ENCODE data around the gene LARGE2.

LARGE2 gene

DNA sequence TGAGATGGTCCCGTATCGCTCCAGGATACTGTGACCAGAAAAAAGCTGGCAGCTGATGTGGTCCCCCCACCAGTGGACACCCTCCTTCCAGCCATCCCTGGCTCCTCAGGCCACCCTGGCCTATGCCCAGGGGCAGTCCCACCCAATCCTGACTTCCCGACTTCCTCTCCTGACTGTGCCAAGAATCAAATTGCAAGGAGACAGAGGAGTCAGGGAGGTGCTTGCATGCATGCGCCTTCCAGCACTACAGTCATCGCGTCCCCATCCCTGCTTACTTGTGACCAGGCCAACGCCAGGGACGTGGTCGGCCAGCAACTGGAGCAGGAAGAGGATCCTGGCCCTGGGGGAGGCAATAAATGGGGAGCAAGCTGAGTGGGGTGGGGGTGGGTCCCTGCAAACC is 11.8 kb upstream of the LARGE2 start:
- H3K27ac ChIP-seq, result no peak overlapping the region
- TF ChIP-seq ZFX (IDR thresholded peaks at IDR 0.05), result no peak
- TF ChIP-seq, protein P1, sequence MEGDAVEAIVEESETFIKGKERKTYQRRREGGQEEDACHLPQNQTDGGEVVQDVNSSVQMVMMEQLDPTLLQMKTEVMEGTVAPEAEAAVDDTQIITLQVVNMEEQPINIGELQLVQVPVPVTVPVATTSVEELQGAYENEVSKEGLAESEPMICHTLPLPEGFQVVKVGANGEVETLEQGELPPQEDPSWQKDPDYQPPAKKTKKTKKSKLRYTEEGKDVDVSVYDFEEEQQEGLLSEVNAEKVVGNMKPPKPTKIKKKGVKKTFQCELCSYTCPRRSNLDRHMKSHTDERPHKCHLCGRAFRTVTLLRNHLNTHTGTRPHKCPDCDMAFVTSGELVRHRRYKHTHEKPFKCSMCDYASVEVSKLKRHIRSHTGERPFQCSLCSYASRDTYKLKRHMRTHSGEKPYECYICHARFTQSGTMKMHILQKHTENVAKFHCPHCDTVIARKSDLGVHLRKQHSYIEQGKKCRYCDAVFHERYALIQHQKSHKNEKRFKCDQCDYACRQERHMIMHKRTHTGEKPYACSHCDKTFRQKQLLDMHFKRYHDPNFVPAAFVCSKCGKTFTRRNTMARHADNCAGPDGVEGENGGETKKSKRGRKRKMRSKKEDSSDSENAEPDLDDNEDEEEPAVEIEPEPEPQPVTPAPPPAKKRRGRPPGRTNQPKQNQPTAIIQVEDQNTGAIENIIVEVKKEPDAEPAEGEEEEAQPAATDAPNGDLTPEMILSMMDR (conservative IDR thresholded peaks at IDR 0.05), result no peak

DNA sequence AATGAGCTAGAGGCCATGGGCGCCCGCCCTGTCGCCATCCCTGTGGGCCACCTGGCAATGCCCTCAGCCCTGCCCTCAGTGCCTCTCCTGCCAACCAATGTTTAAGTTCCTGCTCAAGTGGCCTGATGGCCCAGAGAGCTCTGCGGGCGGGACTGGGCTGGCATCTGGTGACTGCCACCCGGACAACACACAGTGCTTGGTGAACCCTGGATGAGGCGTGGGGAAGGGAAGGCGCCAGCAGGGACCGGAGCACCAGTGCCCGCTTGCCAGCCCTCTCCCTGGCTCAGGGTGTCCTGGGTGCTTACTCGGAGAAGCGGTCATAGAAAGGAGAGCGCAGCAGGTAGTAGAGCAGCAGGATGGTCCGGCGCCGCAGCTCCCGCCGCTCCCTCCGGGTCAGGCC is 8.9 kb upstream of the LARGE2 start:
- no peak for TF ChIP-seq ZFX (IDR thresholded peaks at IDR 0.05)
- TF ChIP-seq, protein P1 (conservative IDR thresholded peaks at IDR 0.05), result no peak
- no peak overlapping the region for H3K27ac ChIP-seq

DNA sequence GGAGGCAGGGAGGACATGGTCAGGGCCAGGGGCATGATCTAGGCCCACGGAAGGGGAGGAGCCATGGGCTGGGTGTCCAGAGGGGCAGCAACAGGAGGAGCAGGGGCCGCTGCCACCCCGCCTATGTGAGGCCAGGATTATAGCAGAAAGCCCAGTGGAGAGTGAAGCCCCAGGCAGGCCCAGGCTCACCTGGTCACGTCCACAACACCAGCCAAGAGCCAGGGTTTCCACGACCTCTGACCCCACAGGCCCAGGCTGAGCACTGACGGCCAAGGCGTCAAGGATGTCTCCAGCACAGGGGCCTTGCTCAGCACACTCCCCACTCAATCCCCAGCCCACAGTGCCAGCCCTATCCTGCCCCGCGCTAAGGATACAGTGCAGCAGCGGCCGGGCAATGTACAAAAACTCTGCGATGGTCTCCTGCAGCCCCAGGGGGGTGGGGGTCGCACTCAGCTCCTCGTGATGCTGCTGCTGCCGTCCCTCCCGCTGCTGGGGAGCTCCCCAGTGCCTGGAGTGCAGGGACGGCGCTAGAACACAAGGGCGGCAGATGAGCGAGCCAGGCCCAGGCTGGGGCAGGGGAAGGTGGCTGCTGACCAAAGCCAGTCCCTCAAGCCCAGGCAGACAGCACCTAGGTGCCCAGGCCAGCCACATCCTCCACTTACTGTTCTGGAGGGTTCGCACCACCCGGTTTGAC is 8.4 kb upstream of the LARGE2 start:
- no peak for TF ChIP-seq ZFX (IDR thresholded peaks at IDR 0.05)
- TF ChIP-seq, protein P1 (conservative IDR thresholded peaks at IDR 0.05), result no peak
- no peak overlapping the region for H3K27ac ChIP-seq

DNA sequence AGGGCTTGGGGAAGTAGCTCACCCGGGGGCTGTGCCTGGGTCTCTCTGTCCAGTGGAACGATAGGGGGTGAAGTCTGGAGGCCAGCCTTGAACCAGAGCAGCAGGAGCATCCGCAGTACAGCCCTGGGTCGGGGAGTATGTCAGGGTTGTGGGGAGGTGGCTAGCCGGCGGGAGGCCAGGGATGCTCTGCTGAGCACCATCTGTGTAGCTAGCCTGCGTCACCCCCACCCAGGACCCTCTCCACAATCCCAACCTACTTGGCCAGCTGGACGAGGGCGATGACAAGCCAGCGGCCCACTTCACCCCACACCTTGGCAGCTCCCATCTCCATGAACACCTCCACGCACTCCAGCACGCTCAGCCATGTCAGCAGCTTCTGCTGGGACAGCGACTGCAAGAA is 7.0 kb upstream of the LARGE2 start:
- TF ChIP-seq ZFX (IDR thresholded peaks at IDR 0.05), result no peak
- TF ChIP-seq, protein P1 (conservative IDR thresholded peaks at IDR 0.05), result no peak
- H3K27ac ChIP-seq, result no peak overlapping the region

DNA sequence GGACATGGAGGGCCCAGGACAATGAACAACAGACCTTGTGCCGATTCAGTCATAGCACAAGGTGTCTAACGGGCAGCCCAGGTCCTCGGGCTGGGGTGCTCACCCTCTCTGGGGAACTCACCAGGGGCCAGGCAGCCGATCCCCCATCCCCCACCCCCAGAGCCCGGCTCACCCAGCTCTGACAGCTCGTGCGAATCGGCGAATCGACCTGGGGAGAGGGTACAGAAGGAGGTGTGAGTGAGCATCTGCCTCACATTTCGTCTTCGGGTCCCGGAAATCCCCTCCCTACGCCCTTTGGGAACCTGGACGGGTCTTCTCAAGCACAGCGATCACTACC is 5.2 kb upstream of the LARGE2 start:
- peak overlapping the region; percentile 90 for H3K27ac ChIP-seq
- TF ChIP-seq ZFX (IDR thresholded peaks at IDR 0.05), result no peak
- TF ChIP-seq, protein P1 (conservative IDR thresholded peaks at IDR 0.05), result no peak

DNA sequence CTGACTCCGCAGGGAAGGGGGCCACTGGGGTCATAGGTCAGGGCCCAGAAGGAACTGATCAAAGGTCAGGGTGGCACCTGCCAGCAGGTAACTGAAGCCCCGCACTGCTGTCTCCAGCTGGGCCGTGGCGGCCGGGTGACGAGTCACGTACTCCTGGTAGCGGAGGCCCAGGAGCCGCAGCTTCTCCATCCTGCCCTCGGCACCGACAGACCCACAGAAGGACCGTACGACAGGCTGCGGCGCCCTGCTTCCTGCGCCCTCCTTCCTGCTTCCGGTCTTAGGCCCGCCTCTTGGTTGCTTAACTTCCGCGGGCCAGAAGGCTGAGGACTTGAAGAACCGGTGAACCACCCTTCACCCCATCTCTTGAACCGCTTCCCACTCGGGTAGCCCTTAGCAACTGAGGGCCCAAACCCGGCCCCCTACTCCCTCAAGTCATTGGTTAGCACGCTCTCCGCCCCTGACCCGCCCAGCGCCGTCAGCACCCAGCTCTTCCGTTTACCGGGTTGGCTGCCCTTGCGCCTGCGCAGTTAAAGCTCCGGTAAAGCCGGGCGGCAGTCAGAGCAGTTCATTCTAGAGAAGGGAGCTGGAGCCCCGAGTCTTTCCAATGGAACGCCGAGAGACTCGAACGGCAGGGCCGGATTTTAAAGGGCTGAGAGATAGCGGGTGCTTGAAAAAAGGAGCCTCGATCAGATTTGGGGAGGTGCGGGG is 4.7 kb upstream of the LARGE2 start, which contains the start of gene PEX16:
TSS of gene PEX16 (minus strand) at position 255 of the 708 bp plus-strand sequence. CDS start at position 189, 66 bp downstream.
- TF ChIP-seq ZFX (IDR thresholded peaks at IDR 0.05), result no peak
- TF ChIP-seq, protein P1 (conservative IDR thresholded peaks at IDR 0.05), result no peak
- H3K27ac ChIP-seq, result peak within 1 kb of the TSS; percentile 90

DNA sequence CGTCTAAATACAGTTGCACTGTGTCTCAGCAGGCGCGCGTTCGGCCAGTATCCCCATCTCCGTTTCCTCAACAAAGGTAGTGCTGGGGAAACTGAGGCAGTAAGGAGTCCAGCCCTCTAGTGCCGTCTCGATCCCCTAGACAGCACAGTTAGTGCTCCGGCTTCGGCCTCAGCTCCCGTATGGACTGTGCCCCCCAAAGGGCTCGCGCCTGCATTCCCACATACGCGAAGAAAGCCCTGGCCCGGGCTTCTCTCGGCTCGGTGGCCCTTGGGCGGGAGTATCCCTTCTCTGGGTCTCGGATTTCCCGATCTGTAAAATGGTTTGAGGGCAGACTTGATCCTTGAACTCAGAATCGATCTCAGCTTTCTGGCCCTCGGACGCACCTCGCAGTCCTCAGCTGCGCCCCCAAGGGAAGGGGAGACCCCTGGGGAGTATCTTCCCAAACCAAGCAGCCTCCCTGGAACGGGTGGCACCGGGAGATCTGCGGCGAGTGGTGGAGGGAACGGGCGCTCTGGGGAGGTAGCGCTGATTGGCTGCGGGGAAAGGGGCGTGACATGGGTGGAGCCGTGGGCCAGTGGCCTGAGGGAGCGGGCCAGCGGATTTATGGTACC is 4.0 kb upstream of the LARGE2 start:
- TF ChIP-seq, protein P1 (conservative IDR thresholded peaks at IDR 0.05), result no peak
- TF ChIP-seq ZFX (IDR thresholded peaks at IDR 0.05), result no peak
- peak overlapping the region; percentile 90 for H3K27ac ChIP-seq
